Transverse colon (tissue), 4 donors: Measurements from ENCODE around the gene GLIS1. TPM values are rescaled to one million over a fixed set of nuclear protein-coding genes. Genes with fewer than 3 reads are reported as not detected.

Experiments
- DNase-seq: peaks from one replicate; pipeline ENCODE4 v3.0.0-alpha.2; 2019
- H3K27ac ChIP-seq, 4 donors: fragments of 200-600 bp; sonication (generic); 2 replicates each; pipeline ENCODE4 v1.5.1; 2016 to 2018; ENCODE audit warnings: inconsistent platforms in 4 of 4
- H3K27me3 ChIP-seq: fragments of 200-600 bp; sonication (generic); 2 replicates; pipeline ENCODE4 v1.5.1; 2017; ENCODE audit warnings: inconsistent platforms
- H3K36me3 ChIP-seq, 4 donors: fragments of 200-600 bp; sonication (generic); 2 replicates each; pipeline ENCODE4 v1.5.1; 2017 to 2019; ENCODE audit warnings: inconsistent platforms in 4 of 4
- H3K4me1 ChIP-seq, 4 donors: fragments of 200-600 bp; sonication (generic); 2 replicates each; pipeline ENCODE4 v1.5.1; 2017 to 2020; ENCODE audit warnings: inconsistent platforms in 4 of 4
- H3K4me3 ChIP-seq, 4 donors: fragments of 200-600 bp; sonication (generic); 1 replicate in 1 of 4; 2 replicates in 3 of 4; pipeline versions ENCODE4 v1.5.1 to v1.6.1; 2017 to 2019; ENCODE audit warnings: inconsistent platforms in 4 of 4
- H3K9me3 ChIP-seq, 2 donors: fragments of 200-600 bp; sonication (generic); 2 replicates each; pipeline ENCODE4 v1.5.1; 2017 to 2019; ENCODE audit warnings: inconsistent platforms in 2 of 2
- EP300 ChIP-seq: sonication (generic); formaldehyde crosslinking; IDR thresholded peaks from one replicate; pipeline ENCODE4 v1.6.1; 2017; ENCODE audit warnings: antibody characterized with exemption, low read depth
- POLR2A ChIP-seq: fragments of 450-650 bp; IDR thresholded peaks from one replicate; pipeline ENCODE4 v1.6.1; 2016; ENCODE audit warnings: antibody characterized with exemption, mild to moderate bottlenecking, moderate library complexity
- POLR2AphosphoS5 ChIP-seq, 3 donors: sonication (generic); formaldehyde crosslinking; IDR thresholded peaks; one replicate each; pipeline ENCODE4 v1.6.1; 2016; ENCODE audit warnings: antibody characterized with exemption in 3 of 3
- WGBS, 2 donors: methylation state at CpG; one replicate each; pipeline ENCODE4 v1.1.5; 2018; ENCODE audit warnings: low coverage in 1 of 2; 5-methylcytosine and 5-hydroxymethylcytosine counted together
- in situ Hi-C, 4 donors: fragments of 200-750 bp; cut with MboI; loops; one replicate each; pipeline versions ENCODE4 v1.15.0 to v1.15.1; 2017; ENCODE audit warnings: low sequenced_read_pairs in 3 of 4, low pct_ligation_motif_present in 1 of 4, low pct_unique_long_range_greater_than_20kb in 1 of 4
- intact Hi-C: fragments of 100-400 bp; cut with DNase I; formaldehyde crosslinking; loops from one replicate; pipeline ENCODE4 v1.15.1; 2023; ENCODE audit warnings: low total_unique reads
- total RNA-seq, 4 donors: library from RNA; depleted of rRNA; stranded (reverse); fragments of >200 nt; gene quantifications; one replicate each; pipeline ENCODE4 v1.1.0, GENCODE V29; 2016
- TF ChIP-seq, protein P1 (sequence below), 5 experiments: fragments of 200-600 bp in 3 of 5; fragments of 450-650 bp in 2 of 5; sonication (generic) in 3 of 5; IDR thresholded peaks; 1 replicate in 2 of 5; 2 replicates in 3 of 5; pipeline ENCODE4 v1.5.1; 2016 to 2017; ENCODE audit warnings: antibody characterized with exemption in 5 of 5, inconsistent platforms in 3 of 5, mild to moderate bottlenecking in 2 of 5, moderate library complexity in 1 of 5

The GLIS1 gene
- total RNA-seq, 4 donors from 2014 or later = 0.16 to 0.75 (median 0.27) TPM; not detected in 1

DNA sequence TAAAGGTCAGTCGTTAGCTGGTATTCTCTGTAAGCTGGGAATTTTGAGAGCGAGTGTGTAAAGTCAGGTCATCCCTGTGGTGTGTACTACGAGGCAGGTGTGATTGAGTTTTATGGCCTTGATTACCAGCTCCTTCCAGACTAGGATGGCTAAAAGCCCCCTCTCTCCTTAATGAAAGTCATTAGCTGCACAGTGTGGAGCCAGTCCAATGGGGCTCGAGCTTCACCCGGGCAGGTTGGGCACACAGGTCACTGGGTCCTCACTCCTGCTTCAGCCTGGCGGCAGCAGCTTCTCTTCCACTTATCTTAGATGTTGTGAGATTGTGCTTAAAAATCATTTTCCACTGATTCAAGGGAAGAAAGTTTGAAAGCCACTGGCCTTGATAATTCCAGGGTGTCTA lies 276.8 kb downstream of the GLIS1 start:
- no peaks in the 10 kb centered on the region for H3K27me3 ChIP-seq
- in situ Hi-C loops (no loop called here), intact Hi-C loops (no loop called here)
- no peak overlapping the region for H3K27ac ChIP-seq
- no peak for TF ChIP-seq EP300
- no peak for TF ChIP-seq POLR2A
- TF ChIP-seq, protein P1, sequence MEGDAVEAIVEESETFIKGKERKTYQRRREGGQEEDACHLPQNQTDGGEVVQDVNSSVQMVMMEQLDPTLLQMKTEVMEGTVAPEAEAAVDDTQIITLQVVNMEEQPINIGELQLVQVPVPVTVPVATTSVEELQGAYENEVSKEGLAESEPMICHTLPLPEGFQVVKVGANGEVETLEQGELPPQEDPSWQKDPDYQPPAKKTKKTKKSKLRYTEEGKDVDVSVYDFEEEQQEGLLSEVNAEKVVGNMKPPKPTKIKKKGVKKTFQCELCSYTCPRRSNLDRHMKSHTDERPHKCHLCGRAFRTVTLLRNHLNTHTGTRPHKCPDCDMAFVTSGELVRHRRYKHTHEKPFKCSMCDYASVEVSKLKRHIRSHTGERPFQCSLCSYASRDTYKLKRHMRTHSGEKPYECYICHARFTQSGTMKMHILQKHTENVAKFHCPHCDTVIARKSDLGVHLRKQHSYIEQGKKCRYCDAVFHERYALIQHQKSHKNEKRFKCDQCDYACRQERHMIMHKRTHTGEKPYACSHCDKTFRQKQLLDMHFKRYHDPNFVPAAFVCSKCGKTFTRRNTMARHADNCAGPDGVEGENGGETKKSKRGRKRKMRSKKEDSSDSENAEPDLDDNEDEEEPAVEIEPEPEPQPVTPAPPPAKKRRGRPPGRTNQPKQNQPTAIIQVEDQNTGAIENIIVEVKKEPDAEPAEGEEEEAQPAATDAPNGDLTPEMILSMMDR (IDR thresholded peaks at IDR 0.05) = no peak
- no peak for TF ChIP-seq POLR2AphosphoS5 (IDR thresholded peaks at IDR 0.05)
- H3K9me3 ChIP-seq = no peaks in the 10 kb centered on the region
- no peak for DNase-seq
- H3K4me3 ChIP-seq = no peak overlapping the region
- H3K4me1 ChIP-seq = no peaks in the 10 kb centered on the region
- no peaks in the 10 kb centered on the region for H3K36me3 ChIP-seq
- 76 to 85% methylated on average over 6 of the region's 6 CpGs for WGBS, 2 donors

DNA sequence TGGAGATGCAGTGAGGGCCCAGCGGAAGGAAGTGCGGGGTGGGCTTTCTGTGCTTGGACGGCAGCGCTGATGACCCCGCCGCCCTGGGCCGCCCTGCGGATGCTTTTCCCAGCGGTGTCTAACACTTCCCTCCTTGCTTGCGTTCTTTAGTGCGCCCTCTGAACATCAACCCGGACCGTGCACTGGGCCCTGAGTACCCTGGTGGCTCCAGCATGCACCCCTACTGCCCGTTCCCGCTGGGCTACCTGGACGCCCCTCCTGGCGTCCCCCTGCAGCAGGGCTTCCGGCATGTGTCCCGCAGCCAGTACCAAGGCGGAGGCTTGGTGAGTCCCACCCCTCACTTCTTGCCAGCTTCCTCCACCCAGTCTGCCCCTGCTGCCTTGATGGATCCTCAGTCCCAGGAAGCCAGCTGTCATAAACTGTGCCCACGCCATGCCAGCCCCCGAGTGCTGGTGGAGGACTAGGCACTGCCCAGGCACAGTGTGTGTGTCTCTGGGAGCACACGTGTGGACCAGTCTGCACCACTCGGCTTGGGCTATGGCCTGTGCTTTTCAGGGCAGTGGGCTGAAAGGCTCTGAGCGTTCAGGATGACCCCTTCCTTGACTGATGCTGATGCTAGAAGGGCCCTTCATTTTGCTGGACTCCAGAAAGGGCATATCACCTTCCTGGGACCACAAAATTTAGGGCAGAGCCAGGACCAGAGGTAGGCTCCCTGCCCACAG lies 277.5 kb downstream of the GLIS1 start:
- no peak for DNase-seq
- H3K9me3 ChIP-seq = no peaks in the 10 kb centered on the region
- H3K4me1 ChIP-seq = no peaks in the 10 kb centered on the region
- TF ChIP-seq POLR2AphosphoS5 (IDR thresholded peaks at IDR 0.05) (no peak), POLR2A (no peak), EP300 (no peak)
- TF ChIP-seq, protein P1 (IDR thresholded peaks at IDR 0.05) = no peak
- no peaks in the 10 kb centered on the region for H3K27me3 ChIP-seq
- WGBS, 2 donors = 88% methylated on average over 25 of the region's 25 CpGs; no CpG with 5 or more reads in 1 of the 2 donors
- in situ Hi-C loops (no loop called here), intact Hi-C loops (no loop called here)
- no peak overlapping the region for H3K4me3 ChIP-seq
- H3K27ac ChIP-seq = no peak overlapping the region
- no peaks in the 10 kb centered on the region for H3K36me3 ChIP-seq

- intact Hi-C loops (no loop called here), in situ Hi-C loops (no loop called here)
- no peaks in the 10 kb centered on the region for H3K36me3 ChIP-seq
- DNase-seq = no peak
- no peak overlapping the region for H3K27ac ChIP-seq
- H3K4me1 ChIP-seq = no peaks in the 10 kb centered on the region
- no peaks in the 10 kb centered on the region for H3K9me3 ChIP-seq
- H3K27me3 ChIP-seq = peaks cover under 1% of the 10 kb centered on the region
- TF ChIP-seq EP300 (no peak), POLR2A (no peak)
- 85 to 90% methylated on average over 2 to 29 of the region's 29 CpGs for WGBS, 2 donors
- no peak overlapping the region for H3K4me3 ChIP-seq
These were observed 278.2 kb downstream of the GLIS1 start for GRCh38 chr1:53460666-53461322.

- intact Hi-C loops = no loop called here
These were observed 278.7 kb downstream of the GLIS1 start for GRCh38 chr1:53460211-53460634.

More at GRCh38 chr1:53460211-53460634, 278.7 kb downstream of the GLIS1 start:
- Histone ChIP-seq H3K4me1 (no peaks in the 10 kb centered on the region), H3K4me3 (no peak overlapping the region), H3K27ac (no peak overlapping the region), H3K27me3 (peaks cover 6% of the 10 kb centered on the region), H3K9me3 (no peaks in the 10 kb centered on the region), H3K36me3 (no peaks in the 10 kb centered on the region)
- 93% methylated on average over 17 to 25 of the region's 25 CpGs for WGBS, 2 donors
- in situ Hi-C loops = no loop called here
- TF ChIP-seq POLR2A (no peak), EP300 (no peak), POLR2AphosphoS5 (IDR thresholded peaks at IDR 0.05) (no peak)
- TF ChIP-seq, protein P1 (IDR thresholded peaks at IDR 0.05) = no peak
- no peak for DNase-seq
